Measurements from ENCODE around the gene LGALS9.

LGALS9 gene

GRCh38 chr17:27630607-27631410, at the start of gene LGALS9:
TSS of gene LGALS9 (plus strand) at chr17:27631188. CDS start at chr17:27631266, 78 bp downstream.
- DNase-seq (ENCODE audit: low read depth): peak; percentile 10

GRCh38 chr17:27582696-27583095, 48.3 kb upstream of the LGALS9 start:
- DNase-seq (ENCODE audit: low read depth): no peak

GRCh38 chr17:27585153-27585681, 45.8 kb upstream of the LGALS9 start:
- no peak for DNase-seq (ENCODE audit: low read depth)

- DNase-seq (ENCODE audit: low read depth): no peak
Observed at GRCh38 chr17:27585792-27586191, 45.2 kb upstream of the LGALS9 start.

GRCh38 chr17:27586203-27586721, 44.7 kb upstream of the LGALS9 start:
- no peak for DNase-seq (ENCODE audit: low read depth)

- no peak for DNase-seq (ENCODE audit: low read depth)
Observed at GRCh38 chr17:27588354-27588753, 42.6 kb upstream of the LGALS9 start.

- no peak for DNase-seq (ENCODE audit: low read depth)
Observed at GRCh38 chr17:27590864-27591263, 40.1 kb upstream of the LGALS9 start.

- DNase-seq (ENCODE audit: low read depth): no peak
Observed at GRCh38 chr17:27591986-27592385, 39.0 kb upstream of the LGALS9 start.

GRCh38 chr17:27593232-27593856, 37.6 kb upstream of the LGALS9 start:
- DNase-seq (ENCODE audit: low read depth): no peak

GRCh38 chr17:27593857-27594255, 37.1 kb upstream of the LGALS9 start:
- DNase-seq (ENCODE audit: low read depth): no peak

GRCh38 chr17:27595208-27595607, 35.8 kb upstream of the LGALS9 start:
- no peak for DNase-seq (ENCODE audit: low read depth)

GRCh38 chr17:27596096-27596495, 34.9 kb upstream of the LGALS9 start:
- no peak for DNase-seq (ENCODE audit: low read depth)

- no peak for DNase-seq (ENCODE audit: low read depth)
Observed at GRCh38 chr17:27596566-27597187, 34.3 kb upstream of the LGALS9 start.

GRCh38 chr17:27597188-27597580, 33.8 kb upstream of the LGALS9 start:
- no peak for DNase-seq (ENCODE audit: low read depth)

- no peak for DNase-seq (ENCODE audit: low read depth)
Observed at GRCh38 chr17:27597783-27598320, 33.1 kb upstream of the LGALS9 start.

GRCh38 chr17:27598337-27599050, 32.5 kb upstream of the LGALS9 start:
- DNase-seq (ENCODE audit: low read depth): no peak

- no peak for DNase-seq (ENCODE audit: low read depth)
Observed at GRCh38 chr17:27600471-27600870, 30.5 kb upstream of the LGALS9 start.

- peak; percentile 82 for DNase-seq (ENCODE audit: low read depth)
Observed at GRCh38 chr17:27601069-27601974, 29.7 kb upstream of the LGALS9 start.

GRCh38 chr17:27601975-27602302, 29.0 kb upstream of the LGALS9 start:
- no peak for DNase-seq (ENCODE audit: low read depth)

- DNase-seq (ENCODE audit: low read depth): peak; percentile 61
Observed at GRCh38 chr17:27602721-27603420, 28.1 kb upstream of the LGALS9 start.

Data from activated gamma-delta T cell treated with anti-CD3 and anti-CD28 coated beads, Interleukin-2, amount 50 U/mL, for 16 hours (primary cell).